IPS DF 4.7 (cell line): ENCODE data around the gene CPLX1.
"Not testable (repeated sequence)": the region's sequence is repeated elsewhere in the genome, so short reads cannot be mapped to it uniquely, and the experiment has no call there.

ENCODE experiments used
- DNase-seq: peaks from one replicate; pipeline ENCODE4 v3.0.0-alpha.2; 2013; ENCODE audit warnings: low spot score; ENCODE audit errors: extremely low read depth

CPLX1 gene

GRCh38 chr4:736561-736960 lies 89.4 kb downstream of the CPLX1 start:
- DNase-seq: not testable (repeated sequence)

GRCh38 chr4:735583-735982 lies 90.3 kb downstream of the CPLX1 start:
- no peak for DNase-seq
